ENCODE measurements around the gene MPO. TPM values are rescaled to one million over a fixed set of nuclear protein-coding genes. Genes with fewer than 3 reads are reported as not detected.

The MPO gene
- total and polyA plus RNA-seq, 2 donors (not counting 3 experiments of a cell fraction or from before 2014, with no cell fraction given): not detected

DNA sequence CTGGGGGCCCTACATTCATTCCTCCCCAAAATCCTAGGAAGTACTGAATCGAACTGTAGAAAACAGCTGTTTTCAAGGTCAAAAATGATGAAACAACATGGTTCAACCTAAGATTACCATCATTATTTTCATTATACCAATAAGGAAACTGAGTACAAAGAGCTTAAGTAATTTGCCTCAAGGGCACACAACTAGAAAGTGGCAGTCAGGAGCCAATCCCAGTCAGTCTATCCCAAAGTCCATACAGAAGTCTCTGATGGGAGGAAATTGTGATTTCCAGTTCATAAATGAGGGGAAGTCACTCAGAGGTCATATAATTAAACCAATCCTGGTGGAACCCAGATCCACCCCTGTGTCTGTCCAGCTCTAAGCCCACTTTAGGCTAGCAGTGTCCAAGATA is 34.0 kb downstream of the MPO start:
- H3K4me1 ChIP-seq (ENCODE audit: control insufficient read depth, extremely low read depth, insufficient read depth, low read length): no peaks in the 10 kb centered on the region
- dilution Hi-C loops (cut with MboI; ENCODE audit: extremely low pct_ligation_motif_present, low sequenced_read_pairs) (no loop called here), intact Hi-C loops (cut with micrococcal nuclease) (loop anchor here (1.0 to 5.0 kb wide), 2 partner anchors 34 to 44 kb away; partner anchors contain the start of gene MPO)
- DNase-seq (ENCODE audit: low read depth, low spot score) (no peak), FAIRE-seq (no peak)
- H3K27me3 ChIP-seq (ENCODE audit: control insufficient read depth in 2 of 2, insufficient read depth in 2 of 2, low read length in 2 of 2): peaks cover 26 to 43% of the 10 kb centered on the region in 2 experiments
- no TSS peak for BruUV-seq (replicated peaks)
- H2AFZ ChIP-seq (ENCODE audit: low read depth, low read length): no peak overlapping the region
- H3K36me3 ChIP-seq (ENCODE audit: control insufficient read depth in 2 of 2, extremely low read depth in 1 of 2, insufficient read depth in 2 of 2, low read length in 2 of 2): no peaks in the 10 kb centered on the region
- H3K9me1 ChIP-seq (replicated peaks; ENCODE audit: control insufficient read depth, extremely low read depth, insufficient read depth, low read length): no peaks in the 10 kb centered on the region
- POLR2A ChIA-PET: no interaction called here
- TF ChIP-seq EZH2 (IDR thresholded peaks at IDR 0.05; ENCODE audit: borderline replicate concordance, low read depth, low read length, severe bottlenecking): no peak
- no peak for TF ChIP-seq FOS (IDR thresholded peaks at IDR 0.05; ENCODE audit: borderline replicate concordance, insufficient read depth, low read length)
- TF ChIP-seq, protein P1, sequence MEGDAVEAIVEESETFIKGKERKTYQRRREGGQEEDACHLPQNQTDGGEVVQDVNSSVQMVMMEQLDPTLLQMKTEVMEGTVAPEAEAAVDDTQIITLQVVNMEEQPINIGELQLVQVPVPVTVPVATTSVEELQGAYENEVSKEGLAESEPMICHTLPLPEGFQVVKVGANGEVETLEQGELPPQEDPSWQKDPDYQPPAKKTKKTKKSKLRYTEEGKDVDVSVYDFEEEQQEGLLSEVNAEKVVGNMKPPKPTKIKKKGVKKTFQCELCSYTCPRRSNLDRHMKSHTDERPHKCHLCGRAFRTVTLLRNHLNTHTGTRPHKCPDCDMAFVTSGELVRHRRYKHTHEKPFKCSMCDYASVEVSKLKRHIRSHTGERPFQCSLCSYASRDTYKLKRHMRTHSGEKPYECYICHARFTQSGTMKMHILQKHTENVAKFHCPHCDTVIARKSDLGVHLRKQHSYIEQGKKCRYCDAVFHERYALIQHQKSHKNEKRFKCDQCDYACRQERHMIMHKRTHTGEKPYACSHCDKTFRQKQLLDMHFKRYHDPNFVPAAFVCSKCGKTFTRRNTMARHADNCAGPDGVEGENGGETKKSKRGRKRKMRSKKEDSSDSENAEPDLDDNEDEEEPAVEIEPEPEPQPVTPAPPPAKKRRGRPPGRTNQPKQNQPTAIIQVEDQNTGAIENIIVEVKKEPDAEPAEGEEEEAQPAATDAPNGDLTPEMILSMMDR (IDR thresholded peaks at IDR 0.05; ENCODE audit: extremely low read depth in 1 of 2, insufficient read depth in 1 of 2, low read depth in 1 of 2, low read length in 2 of 2): no peak
- no peak for TF ChIP-seq MAX (IDR thresholded peaks at IDR 0.05; ENCODE audit: insufficient read depth, insufficient read length)
- no peak for TF ChIP-seq POLR2A (IDR thresholded peaks at IDR 0.05; ENCODE audit: low read depth, low read length)
- TF ChIP-seq MYC (IDR thresholded peaks at IDR 0.05; ENCODE audit: low read depth, low read length): no peak
- TF ChIP-seq POLR2AphosphoS5 (IDR thresholded peaks at IDR 0.05; ENCODE audit: insufficient read depth, low read depth, low read length): no peak
- no peak for TF ChIP-seq GATA2 (IDR thresholded peaks at IDR 0.05; ENCODE audit: insufficient read depth, insufficient read length, low read depth, low read length)
- no peak for TF ChIP-seq JUN (IDR thresholded peaks at IDR 0.05; ENCODE audit: borderline replicate concordance, insufficient read depth, insufficient read length, low read depth)
- no peaks in the 10 kb centered on the region for H4K20me1 ChIP-seq (replicated peaks; ENCODE audit: control insufficient read depth, extremely low read depth, insufficient read depth, low read length)
- H3K27ac ChIP-seq (ENCODE audit: insufficient read depth, low read depth, low read length): no peak overlapping the region
- no peak overlapping the region for H3K9ac ChIP-seq (replicated peaks; ENCODE audit: extremely low read depth, insufficient read depth, low read length)
- H3K79me2 ChIP-seq (ENCODE audit: control insufficient read depth, insufficient read depth, low read length): no peaks in the 10 kb centered on the region
- H3K4me2 ChIP-seq (ENCODE audit: insufficient read depth, low read length): no peak overlapping the region
- no peak overlapping the region for H3K4me3 ChIP-seq (replicated peaks in 1 of 3; ENCODE audit: insufficient read depth in 1 of 3, low read depth in 1 of 3, low read length in 3 of 3)
- CTCF ChIA-PET: interaction anchor here (1.1 to 1.3 kb wide), 2 partner anchors 28 to 57 kb away, joined by 3 to 4 read pairs; partner anchors contain the start of gene MKS1
- H3K9me3 ChIP-seq (replicated peaks; ENCODE audit: control insufficient read depth, insufficient read depth, low read length): no peaks in the 10 kb centered on the region

Measured in endothelial cell of umbilical vein (primary cell).